Hepatocyte (in vitro differentiated cells): ENCODE measurements around the gene FBXW10B.
"Not testable (repeated sequence)": the region's sequence is repeated elsewhere in the genome, so short reads cannot be mapped to it uniquely, and the experiment has no call there.

ENCODE experiments used
- CTCF ChIP-seq: fragments of 200-600 bp; sonication (generic); IDR thresholded peaks from 2 replicates; pipeline ENCODE4 v1.5.1; 2016; ENCODE audit warnings: antibody characterized with exemption, mild to moderate bottlenecking; ENCODE audit not compliant: poor library complexity
- EZH2 ChIP-seq: fragments of 200-600 bp; sonication (generic); IDR thresholded peaks from 2 replicates; pipeline ENCODE4 v1.6.1; 2016; ENCODE audit warnings: antibody characterized with exemption, mild to moderate bottlenecking, borderline replicate concordance

- not testable (repeated sequence) for TF ChIP-seq EZH2, CTCF
Observed at GRCh38 chr17:15574660-15575059, 44.8 kb downstream of the FBXW10B start.
